GM23248 (cell line): ENCODE data around the gene BCAS4. TPM values are rescaled to one million over a fixed set of nuclear protein-coding genes. Genes with fewer than 3 reads are reported as not detected.

Experiments
- DNase-seq: peaks from one replicate; pipeline ENCODE4 v3.0.0-alpha.2; 2015
- H2AFZ ChIP-seq: fragments of 200-600 bp; sonication (generic); 2 replicates; pipeline ENCODE4 v1.6.1; 2016; ENCODE audit warnings: antibody characterized with exemption
- H3F3A ChIP-seq: fragments of 200-600 bp; sonication (generic); 2 replicates; pipeline ENCODE4 v1.6.1; 2016; ENCODE audit warnings: mild to moderate bottlenecking, antibody characterized with exemption, mixed run types; ENCODE audit not compliant: insufficient read depth
- H3K27ac ChIP-seq: fragments of 200-600 bp; sonication (generic); 2 replicates; pipeline ENCODE4 v1.5.1; 2016; ENCODE audit warnings: mild to moderate bottlenecking
- H3K27me3 ChIP-seq: fragments of 200-600 bp; sonication (generic); replicated peaks from 2 replicates; pipeline ENCODE4 v1.6.1; 2016; ENCODE audit warnings: mild to moderate bottlenecking; ENCODE audit not compliant: insufficient read depth
- H3K36me3 ChIP-seq: fragments of 200-600 bp; sonication (generic); 2 replicates; pipeline ENCODE4 v1.6.1; 2016; ENCODE audit warnings: low read depth, mild to moderate bottlenecking
- H3K4me1 ChIP-seq: fragments of 200-600 bp; sonication (generic); 2 replicates; pipeline ENCODE4 v1.6.1; 2016; ENCODE audit warnings: mild to moderate bottlenecking; ENCODE audit not compliant: insufficient read depth
- H3K4me2 ChIP-seq: fragments of 200-600 bp; sonication (generic); one replicate; pipeline ENCODE4 v1.6.1; 2016; ENCODE audit warnings: mild to moderate bottlenecking; ENCODE audit not compliant: unreplicated experiment
- H3K4me3 ChIP-seq: fragments of 200-600 bp; sonication (generic); 2 replicates; pipeline ENCODE4 v1.5.1; 2016; ENCODE audit warnings: mild to moderate bottlenecking
- H3K79me2 ChIP-seq: fragments of 200-600 bp; sonication (generic); 2 replicates; pipeline ENCODE4 v1.6.1; 2016; ENCODE audit warnings: mild to moderate bottlenecking; ENCODE audit not compliant: insufficient read depth
- H3K9ac ChIP-seq: fragments of 200-600 bp; sonication (generic); 2 replicates; pipeline ENCODE4 v1.6.1; 2016; ENCODE audit warnings: mild to moderate bottlenecking
- H3K9me2 ChIP-seq: fragments of 200-600 bp; sonication (generic); 2 replicates; pipeline ENCODE4 v1.6.1; 2016; ENCODE audit warnings: mixed run types, mild to moderate bottlenecking, moderate library complexity; ENCODE audit not compliant: insufficient read depth
- H3K9me3 ChIP-seq: fragments of 200-600 bp; sonication (generic); one replicate; pipeline ENCODE4 v1.6.1; 2017; ENCODE audit warnings: low read depth
- H4K20me1 ChIP-seq: fragments of 200-600 bp; sonication (generic); 2 replicates; pipeline ENCODE4 v1.6.0; 2016; ENCODE audit not compliant: insufficient read depth
- EZH2 ChIP-seq: fragments of 200-600 bp; sonication (generic); IDR thresholded peaks from 2 replicates; pipeline ENCODE4 v1.6.1; 2018; ENCODE audit warnings: antibody characterized with exemption, mild to moderate bottlenecking; ENCODE audit not compliant: insufficient read depth, poor library complexity, severe bottlenecking
- EZH2phosphoT487 ChIP-seq: fragments of 200-600 bp; sonication (generic); IDR thresholded peaks from 2 replicates; pipeline ENCODE4 v1.6.1; 2018; ENCODE audit warnings: antibody characterized with exemption, moderate library complexity, mild to moderate bottlenecking, low read depth; ENCODE audit not compliant: insufficient read depth
- WGBS, 2 experiments: methylation state at CpG; one replicate each; pipeline ENCODE4 v1.1.6; 2015 to 2017; ENCODE audit warnings: low lambda C conversion rate in 2 of 2, low coverage in 1 of 2; ENCODE audit errors: missing lambda C conversion rate in 2 of 2; 5-methylcytosine and 5-hydroxymethylcytosine counted together
- in situ Hi-C: fragments of 300-500 bp; cut with MboI; formaldehyde crosslinking; loops from 2 replicates; pipeline ENCODE4 v1.15.0; 2020
- polyA plus RNA-seq: library from polyadenylated mRNA; unstranded; fragments of >200 nt; fragmentation: Nextera tagmentation; extraction: Ambion mirVana; gene quantifications from 2 replicates; pipeline ENCODE4 v1.2.1, GENCODE V29; 2016
- total RNA-seq: library from RNA; depleted of rRNA; stranded (reverse); fragments of >200 nt; shearing (Covaris generic); gene quantifications from 2 replicates; pipeline ENCODE4 v1.2.3, GENCODE V29; 2014

The BCAS4 gene
- total and polyA plus RNA-seq, 2 experiments from 2014 or later, result 12.6 to 16.8 TPM

DNA sequence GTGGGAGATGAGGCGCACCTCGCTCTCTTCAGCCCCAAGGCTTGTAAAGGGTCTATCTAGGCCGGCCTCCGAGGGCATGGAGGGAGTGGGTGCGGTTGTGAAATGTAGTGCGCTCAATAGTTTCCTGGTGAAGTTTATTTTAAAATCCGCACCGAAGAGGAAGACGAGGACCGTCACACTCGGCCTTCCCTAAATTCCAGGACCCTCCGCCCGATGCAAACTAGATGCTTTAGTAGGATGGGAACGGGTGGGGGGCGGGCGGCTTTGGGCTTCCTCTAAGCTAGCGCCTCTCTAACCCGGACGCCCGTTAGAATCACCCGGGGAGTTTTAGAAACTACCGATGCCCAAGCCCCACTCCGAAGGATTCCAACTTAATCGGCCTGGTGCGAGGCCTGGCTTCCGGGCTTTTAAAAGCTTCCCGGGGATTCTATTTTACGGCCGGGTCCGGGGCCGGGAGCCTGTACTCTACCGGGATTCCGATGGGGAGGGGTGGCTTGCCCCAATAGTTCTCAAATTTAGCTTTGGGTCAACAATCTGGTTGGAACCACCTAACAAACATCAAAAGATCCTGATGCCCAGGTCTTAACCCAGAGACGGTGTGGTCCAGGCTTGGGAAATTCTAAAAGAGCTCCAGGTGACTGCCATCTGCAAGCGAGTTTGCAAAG, 548 bp upstream of the BCAS4 start:
- H3K27ac ChIP-seq, result no peak overlapping the region
- TF ChIP-seq EZH2, result no peak
- no peak for TF ChIP-seq EZH2phosphoT487
- peaks cover 13% of the 10 kb centered on the region for H3K4me1 ChIP-seq
- peak; percentile 46 for DNase-seq
- peak overlapping the region; percentile 82 for H2AFZ ChIP-seq
- 5 to 6% methylated on average over 33 to 35 of the region's 35 CpGs for WGBS, 2 experiments
- peak overlapping the region; percentile 58 for H3K9ac ChIP-seq
- H3K9me2 ChIP-seq, result no peaks in the 10 kb centered on the region
- H3K27me3 ChIP-seq, result no peaks in the 10 kb centered on the region
- H3F3A ChIP-seq, result no peaks in the 10 kb centered on the region
- in situ Hi-C loops, result loop anchor here (10.0 kb wide), 1 partner anchor 140 kb away; the partner anchor contains the start of gene ADNP
- H4K20me1 ChIP-seq, result no peaks in the 10 kb centered on the region
- peaks cover 13% of the 10 kb centered on the region for H3K79me2 ChIP-seq
- H3K9me3 ChIP-seq, result no peaks in the 10 kb centered on the region
- no peaks in the 10 kb centered on the region for H3K36me3 ChIP-seq
- peak overlapping the region; percentile 71 for H3K4me2 ChIP-seq
- H3K4me3 ChIP-seq, result peak overlapping the region; percentile 83

DNA sequence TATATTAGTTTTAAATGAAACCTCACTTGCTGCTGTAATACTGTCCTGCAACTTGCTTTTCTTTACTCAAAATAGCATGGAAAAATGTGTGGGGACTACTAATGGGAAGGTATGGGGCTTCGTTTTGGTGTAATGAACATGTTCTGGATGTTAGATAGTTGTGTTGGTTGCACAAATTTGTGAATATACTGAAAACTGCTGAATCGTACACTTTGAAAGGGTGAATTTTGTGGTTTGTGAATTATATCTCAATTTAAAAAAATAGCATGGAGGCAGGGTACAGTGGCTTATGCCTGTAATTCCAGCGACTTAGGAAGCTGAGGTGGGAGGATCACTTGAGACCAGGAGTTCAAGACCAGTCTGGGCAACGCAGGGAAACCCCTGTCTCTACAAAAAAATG, 2.3 kb downstream of the BCAS4 start:
- H3F3A ChIP-seq, result no peaks in the 10 kb centered on the region
- H3K4me3 ChIP-seq, result no peak overlapping the region
- no peak overlapping the region for H3K27ac ChIP-seq
- WGBS, 2 experiments, result 83 to 88% methylated on average over 4 of the region's 4 CpGs
- no peak overlapping the region for H2AFZ ChIP-seq
- H3K9me2 ChIP-seq, result no peaks in the 10 kb centered on the region
- no peak overlapping the region for H3K9ac ChIP-seq
- H3K79me2 ChIP-seq, result peaks cover 13% of the 10 kb centered on the region
- H3K4me1 ChIP-seq, result peaks cover 3% of the 10 kb centered on the region; the same call in 1 of the 2 replicates
- no peak overlapping the region for H3K4me2 ChIP-seq
- H3K27me3 ChIP-seq, result no peaks in the 10 kb centered on the region
- TF ChIP-seq EZH2phosphoT487 (no peak), EZH2 (no peak)
- H3K36me3 ChIP-seq, result no peaks in the 10 kb centered on the region
- H4K20me1 ChIP-seq, result no peaks in the 10 kb centered on the region
- H3K9me3 ChIP-seq, result no peaks in the 10 kb centered on the region
- DNase-seq, result no peak
- in situ Hi-C loops, result loop anchor here (10.0 kb wide), 1 partner anchor 138 kb away; the partner anchor contains the start of gene ADNP

DNA sequence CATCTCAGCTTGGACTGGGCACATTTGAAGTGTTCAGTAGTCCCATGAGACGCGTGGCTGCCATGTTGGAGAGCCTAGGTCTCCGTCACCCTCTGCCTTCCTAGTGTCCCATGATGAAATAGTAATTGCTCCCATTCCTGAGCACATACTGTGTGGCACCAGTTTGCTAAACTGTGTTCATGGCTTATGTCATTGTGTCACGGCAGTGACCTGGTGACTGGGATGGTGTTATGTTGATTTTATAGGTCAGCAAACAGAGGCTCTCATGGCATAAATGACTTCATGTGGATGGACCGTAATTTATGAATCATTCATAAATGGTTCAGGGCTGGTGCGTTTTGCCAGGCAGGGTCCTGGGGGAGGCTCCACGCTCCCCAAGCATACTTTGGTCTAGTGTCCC, 3.8 kb downstream of the BCAS4 start:
- Histone ChIP-seq H3K27ac (no peak overlapping the region), H3K27me3 (no peaks in the 10 kb centered on the region), H3K9me2 (no peaks in the 10 kb centered on the region), H3K79me2 (peaks cover 13% of the 10 kb centered on the region), H3K4me2 (no peak overlapping the region), H4K20me1 (no peaks in the 10 kb centered on the region), H3K4me3 (no peak overlapping the region), H3F3A (no peaks in the 10 kb centered on the region), H3K4me1 (peaks cover 3% of the 10 kb centered on the region; the same call in 1 of the 2 replicates), H3K9me3 (no peaks in the 10 kb centered on the region), H3K9ac (no peak overlapping the region), H2AFZ (no peak overlapping the region), H3K36me3 (no peaks in the 10 kb centered on the region)
- WGBS, 2 experiments, result 96 to 98% methylated on average over 7 of the region's 7 CpGs
- DNase-seq, result no peak
- in situ Hi-C loops, result loop anchor here (10.0 kb wide), 1 partner anchor 136 kb away; the partner anchor contains the start of gene ADNP
- TF ChIP-seq EZH2phosphoT487 (no peak), EZH2 (no peak)

DNA sequence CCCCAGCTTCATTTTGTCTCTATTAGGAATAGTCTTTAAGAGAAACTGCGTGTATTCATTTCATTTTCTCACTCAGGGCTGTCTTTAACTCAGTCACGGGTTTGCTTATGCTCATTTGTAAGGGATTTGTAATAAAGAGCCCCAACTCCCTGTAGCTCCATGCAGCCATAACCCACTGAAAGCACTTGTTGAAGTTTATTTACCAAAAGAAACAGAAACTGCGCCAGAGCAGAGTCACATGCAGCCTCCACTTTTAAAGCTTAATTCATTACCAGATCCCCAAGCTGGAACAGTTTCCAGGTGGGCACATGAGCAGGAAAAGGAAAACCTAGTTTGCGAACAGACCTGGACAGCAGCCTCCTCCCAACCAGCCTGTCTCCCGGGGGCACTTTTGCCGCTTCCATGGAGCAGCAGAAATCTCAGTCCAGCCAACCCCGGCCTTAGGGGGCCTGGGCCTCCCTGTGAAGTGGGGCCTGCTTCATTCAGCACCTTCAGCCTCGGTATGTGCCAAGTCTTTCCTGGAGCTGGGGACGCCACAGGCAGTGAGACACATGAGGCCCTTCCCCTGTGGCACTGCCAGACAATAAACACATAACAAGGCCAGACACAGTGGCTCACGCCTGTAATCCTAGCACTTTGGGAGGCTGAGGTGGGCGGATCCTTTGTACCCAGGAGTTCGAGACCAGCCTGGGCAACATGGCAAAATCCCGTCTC, 4.5 kb downstream of the BCAS4 start:
- no peak overlapping the region for H3K9ac ChIP-seq
- peaks cover 13% of the 10 kb centered on the region for H3K79me2 ChIP-seq
- H3K27me3 ChIP-seq, result no peaks in the 10 kb centered on the region
- no peak overlapping the region for H2AFZ ChIP-seq
- DNase-seq, result no peak
- no peaks in the 10 kb centered on the region for H3K9me2 ChIP-seq
- no peak overlapping the region for H3K4me2 ChIP-seq
- no peaks in the 10 kb centered on the region for H3F3A ChIP-seq
- H3K4me3 ChIP-seq, result no peak overlapping the region
- 80 to 87% methylated on average over 13 of the region's 13 CpGs for WGBS, 2 experiments
- H3K36me3 ChIP-seq, result no peaks in the 10 kb centered on the region
- no peaks in the 10 kb centered on the region for H3K9me3 ChIP-seq
- in situ Hi-C loops, result loop anchor here (10.0 kb wide), 1 partner anchor 135 kb away; the partner anchor contains the start of gene ADNP
- H3K27ac ChIP-seq, result no peak overlapping the region
- H4K20me1 ChIP-seq, result no peaks in the 10 kb centered on the region
- no peak for TF ChIP-seq EZH2phosphoT487
- no peak for TF ChIP-seq EZH2
- peaks cover 3% of the 10 kb centered on the region; the same call in 1 of the 2 replicates for H3K4me1 ChIP-seq
